IPS-NIHi7 (cell line): ENCODE results near the gene TSHZ2.
A peak's percentile ranks its signal among the peaks of the same experiment; 100 is the strongest.

ENCODE experiments used
- DNase-seq: peaks from one replicate; pipeline ENCODE4 v3.0.0; 2012; ENCODE audit warnings: mixed read lengths; ENCODE audit errors: extremely low spot score

TSHZ2 gene

GRCh38 chr20:52972190-52972937, at the start of gene TSHZ2:
TSHZ2 (plus strand) TSS chr20:52972358; CDS start chr20:52973294, 936 bp downstream.
- DNase-seq, result peak; percentile 48

GRCh38 chr20:52922436-52922835, 49.7 kb upstream of the TSHZ2 start:
- DNase-seq, result no peak

DNA sequence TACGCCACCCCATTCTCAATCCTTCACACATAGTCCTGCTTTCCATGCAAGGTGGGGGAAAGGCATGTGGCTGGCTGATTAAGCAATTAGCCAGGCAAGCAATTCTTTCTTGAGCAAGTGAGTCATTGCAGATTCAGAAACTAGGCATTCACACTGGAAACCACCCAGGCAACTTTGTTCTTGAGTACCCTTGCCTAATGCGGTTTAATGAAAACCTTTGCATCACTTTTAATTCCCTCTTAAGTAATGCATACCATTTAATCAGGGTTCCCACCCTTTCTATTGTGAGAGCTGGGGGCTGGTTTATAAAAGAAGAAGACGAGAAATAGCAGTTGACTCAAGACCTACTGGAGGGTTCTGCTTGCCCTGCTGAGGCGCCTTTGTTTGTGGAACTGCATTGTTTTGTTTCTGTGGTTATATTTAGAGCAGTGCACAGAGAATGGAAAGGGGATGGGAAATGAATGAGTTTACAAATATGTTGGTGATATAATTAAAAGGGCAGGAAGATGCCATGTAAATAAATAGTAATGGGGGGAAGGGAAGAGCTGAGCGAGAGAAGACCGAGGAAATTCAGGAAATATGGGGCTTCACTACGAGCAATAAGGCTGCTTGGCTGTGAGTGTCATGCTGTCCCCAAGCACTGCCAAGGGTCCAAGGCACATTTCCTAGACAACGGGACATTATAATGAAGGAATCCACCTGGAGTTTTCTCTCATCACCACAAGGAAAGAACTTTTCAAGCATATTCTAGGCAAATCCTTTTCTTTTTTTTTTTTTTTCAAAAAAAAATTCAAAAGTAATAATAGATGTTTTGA, 48.8 kb upstream of the TSHZ2 start:
- DNase-seq, result peak; percentile 27

DNA sequence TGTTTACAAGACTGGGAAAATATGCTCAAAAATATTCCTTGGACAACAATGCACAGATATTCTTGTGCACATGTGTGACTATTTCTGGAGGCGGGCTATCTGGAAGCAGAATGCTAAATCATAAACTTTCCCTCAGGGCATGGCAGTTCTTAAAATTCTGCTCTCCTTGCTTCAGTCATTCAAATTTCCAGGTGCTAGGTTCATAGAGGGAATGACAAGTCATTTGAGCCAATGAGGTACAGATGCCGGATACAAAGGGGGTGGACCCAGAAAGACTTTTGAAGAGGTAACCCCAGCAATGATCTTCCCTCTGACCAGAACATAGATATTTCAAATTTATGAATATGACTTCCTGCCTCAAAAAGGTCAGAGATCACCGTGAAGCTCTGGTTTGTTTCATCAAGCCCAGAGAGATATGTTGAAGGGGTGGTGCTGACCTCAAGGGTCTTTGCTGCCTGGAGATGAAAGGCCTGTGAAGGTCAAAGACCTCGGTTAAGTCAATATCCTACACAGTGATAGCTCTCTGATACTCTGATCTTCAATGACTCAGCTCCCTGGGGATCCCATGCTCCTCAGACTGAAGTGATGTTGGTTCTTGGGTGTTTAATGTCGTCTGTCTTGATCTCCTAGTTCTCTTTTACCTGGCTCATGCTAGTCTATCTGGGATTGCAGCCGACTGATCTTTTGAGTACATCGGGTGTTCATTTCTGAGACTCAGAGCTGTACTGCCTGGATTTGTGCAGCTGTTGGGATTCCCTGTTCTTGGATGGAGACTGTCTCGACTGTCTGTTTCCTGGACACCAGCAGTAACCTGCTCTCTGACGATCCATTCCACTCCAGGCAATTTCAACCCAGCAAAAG, 47.5 kb upstream of the TSHZ2 start:
- DNase-seq, result no peak

- no peak for DNase-seq
Measured at GRCh38 chr20:52926505-52926904, 45.7 kb upstream of the TSHZ2 start.

GRCh38 chr20:52933867-52934266, 38.3 kb upstream of the TSHZ2 start:
- DNase-seq, result no peak

- no peak for DNase-seq
Measured at GRCh38 chr20:52936351-52937340, 35.5 kb upstream of the TSHZ2 start.

DNA sequence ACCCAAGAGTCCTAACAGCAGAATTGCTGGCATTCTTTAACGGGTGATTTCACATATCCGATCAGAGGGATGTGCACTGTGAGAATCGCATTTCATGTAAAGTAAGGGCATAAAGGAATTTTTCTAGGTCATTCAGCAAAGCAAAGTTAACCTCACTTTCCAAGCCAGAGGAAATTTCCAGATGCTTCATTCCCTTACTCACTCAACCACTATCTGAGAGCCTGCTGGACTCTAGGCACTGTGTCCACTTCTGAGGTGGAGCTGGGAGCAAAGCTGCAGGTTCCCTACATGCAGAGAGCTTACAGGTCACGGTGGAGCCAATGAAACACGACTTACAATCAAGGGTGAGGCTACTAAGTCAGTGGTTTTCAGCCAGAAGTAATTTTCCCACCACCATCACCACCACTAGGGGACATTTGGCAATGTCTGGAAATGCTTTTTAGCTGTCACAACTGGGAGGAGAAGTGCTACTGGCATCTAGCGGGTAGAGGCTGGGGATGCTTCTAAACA, 34.5 kb upstream of the TSHZ2 start:
- DNase-seq, result peak; percentile 19

GRCh38 chr20:52939141-52939540, 33.0 kb upstream of the TSHZ2 start:
- no peak for DNase-seq

- DNase-seq, result no peak
Measured at GRCh38 chr20:52941808-52942207, 30.4 kb upstream of the TSHZ2 start.

- no peak for DNase-seq
Measured at GRCh38 chr20:52943185-52943841, 28.8 kb upstream of the TSHZ2 start.

- DNase-seq, result no peak
Measured at GRCh38 chr20:52945268-52945667, 26.9 kb upstream of the TSHZ2 start.

- DNase-seq, result no peak
Measured at GRCh38 chr20:52945862-52946522, 26.2 kb upstream of the TSHZ2 start.

DNA sequence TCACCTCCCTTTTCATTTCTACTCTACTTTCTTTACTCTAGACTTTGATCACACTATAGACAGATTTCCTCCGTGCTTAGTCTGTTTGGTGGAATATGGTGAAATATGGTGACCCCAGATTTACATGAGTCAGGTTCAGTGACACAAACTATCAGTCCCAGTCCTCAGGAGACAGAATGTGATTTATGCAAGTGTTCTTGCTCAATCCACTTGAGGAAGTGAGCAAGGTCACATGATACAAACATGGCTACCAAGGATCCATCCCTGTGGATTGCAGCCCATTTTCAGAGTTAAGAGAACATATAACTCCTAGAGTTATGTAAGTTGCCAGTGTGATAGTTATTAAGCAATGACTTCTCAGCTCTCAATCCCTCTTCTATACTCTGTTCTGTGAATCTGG, 23.7 kb upstream of the TSHZ2 start:
- no peak for DNase-seq

GRCh38 chr20:52953020-52953419, 19.1 kb upstream of the TSHZ2 start:
- DNase-seq, result no peak

DNA sequence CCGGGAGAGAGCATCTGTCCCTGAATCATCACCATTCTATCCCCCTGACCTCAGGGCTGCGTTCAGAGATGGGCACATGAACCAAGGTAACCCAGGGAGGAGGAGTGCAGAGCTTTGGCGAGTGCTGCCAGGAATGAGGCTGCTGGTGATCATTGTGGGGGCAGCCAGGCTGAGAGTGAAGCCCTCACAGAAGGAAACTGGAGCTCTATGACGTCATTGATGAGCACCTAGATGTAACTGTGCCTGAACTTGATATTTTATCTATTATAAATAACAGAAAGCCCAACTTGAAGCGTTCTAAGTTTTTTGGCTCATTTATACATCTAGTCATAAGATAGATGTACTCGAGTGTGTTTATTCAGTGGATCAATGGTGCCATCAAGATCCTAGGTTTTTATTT, 17.3 kb upstream of the TSHZ2 start:
- DNase-seq, result no peak

DNA sequence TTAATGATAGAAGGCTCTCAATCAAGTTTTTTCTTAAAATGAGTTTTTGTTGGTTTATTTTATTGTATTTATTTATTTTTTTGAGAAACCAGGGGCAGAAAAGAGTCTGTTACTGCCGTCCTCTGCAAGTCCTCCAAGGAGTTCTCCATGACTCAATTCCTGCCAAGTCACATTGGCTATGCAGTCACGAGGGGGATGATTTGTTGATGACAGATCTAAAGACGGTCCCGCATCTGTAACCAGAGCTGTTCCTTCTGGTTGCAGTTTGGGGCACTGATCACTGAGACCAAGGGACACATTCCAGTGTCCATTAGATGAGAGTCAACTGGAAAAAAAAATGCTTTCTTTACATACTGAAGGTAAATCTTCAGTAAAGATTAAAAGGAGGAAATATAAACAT, 13.9 kb upstream of the TSHZ2 start:
- DNase-seq, result no peak

- peak; percentile 24 for DNase-seq
Measured at GRCh38 chr20:52959125-52959524, 13.0 kb upstream of the TSHZ2 start.

GRCh38 chr20:52962183-52962582, 10.0 kb upstream of the TSHZ2 start:
- no peak for DNase-seq

GRCh38 chr20:52963131-52963530, 9.0 kb upstream of the TSHZ2 start:
- no peak for DNase-seq
